Measurements from ENCODE around the gene CLASP2. TPM values are rescaled to one million over a fixed set of nuclear protein-coding genes. Genes with fewer than 3 reads are reported as not detected.

The CLASP2 gene
- polyA plus RNA-seq, 1 experiment, result 27.4 TPM

DNA sequence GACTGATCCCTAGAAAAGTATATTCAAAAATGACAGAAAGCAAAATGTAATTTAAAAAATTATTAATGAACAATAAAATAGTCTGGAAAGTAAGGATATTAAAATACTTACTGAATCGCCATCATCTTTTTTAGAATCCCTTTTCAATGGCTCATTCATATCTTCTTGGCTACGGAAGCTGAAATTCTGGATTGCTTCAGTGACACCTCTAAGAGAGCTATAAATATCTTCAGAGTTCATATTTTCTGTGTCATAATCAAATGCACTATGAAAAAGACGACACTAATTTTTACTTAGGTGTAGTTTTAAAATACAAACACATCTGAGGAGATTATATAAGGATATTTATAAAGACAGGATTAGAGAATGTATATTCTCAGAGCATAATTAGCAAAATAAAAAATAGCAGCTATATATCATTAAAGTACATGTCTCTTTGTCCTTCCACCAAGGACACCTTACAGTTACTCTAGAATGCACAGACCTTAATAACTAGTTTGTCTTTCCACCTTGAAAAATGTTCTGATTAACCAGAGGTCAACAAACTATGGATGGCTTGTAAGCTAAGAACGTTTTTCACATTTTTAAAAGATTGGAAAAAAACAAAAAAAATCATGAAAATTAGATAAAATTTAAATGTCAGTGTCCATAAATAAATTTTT lies 179.2 kb downstream of the CLASP2 start:
- POLR2A ChIA-PET, result no interaction called here
- no peak for DNase-seq (ENCODE audit: low read depth, low spot score)
- TF ChIP-seq, protein P1, sequence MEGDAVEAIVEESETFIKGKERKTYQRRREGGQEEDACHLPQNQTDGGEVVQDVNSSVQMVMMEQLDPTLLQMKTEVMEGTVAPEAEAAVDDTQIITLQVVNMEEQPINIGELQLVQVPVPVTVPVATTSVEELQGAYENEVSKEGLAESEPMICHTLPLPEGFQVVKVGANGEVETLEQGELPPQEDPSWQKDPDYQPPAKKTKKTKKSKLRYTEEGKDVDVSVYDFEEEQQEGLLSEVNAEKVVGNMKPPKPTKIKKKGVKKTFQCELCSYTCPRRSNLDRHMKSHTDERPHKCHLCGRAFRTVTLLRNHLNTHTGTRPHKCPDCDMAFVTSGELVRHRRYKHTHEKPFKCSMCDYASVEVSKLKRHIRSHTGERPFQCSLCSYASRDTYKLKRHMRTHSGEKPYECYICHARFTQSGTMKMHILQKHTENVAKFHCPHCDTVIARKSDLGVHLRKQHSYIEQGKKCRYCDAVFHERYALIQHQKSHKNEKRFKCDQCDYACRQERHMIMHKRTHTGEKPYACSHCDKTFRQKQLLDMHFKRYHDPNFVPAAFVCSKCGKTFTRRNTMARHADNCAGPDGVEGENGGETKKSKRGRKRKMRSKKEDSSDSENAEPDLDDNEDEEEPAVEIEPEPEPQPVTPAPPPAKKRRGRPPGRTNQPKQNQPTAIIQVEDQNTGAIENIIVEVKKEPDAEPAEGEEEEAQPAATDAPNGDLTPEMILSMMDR (IDR thresholded peaks at IDR 0.05; ENCODE audit: low read depth, low read length), result no peak

DNA sequence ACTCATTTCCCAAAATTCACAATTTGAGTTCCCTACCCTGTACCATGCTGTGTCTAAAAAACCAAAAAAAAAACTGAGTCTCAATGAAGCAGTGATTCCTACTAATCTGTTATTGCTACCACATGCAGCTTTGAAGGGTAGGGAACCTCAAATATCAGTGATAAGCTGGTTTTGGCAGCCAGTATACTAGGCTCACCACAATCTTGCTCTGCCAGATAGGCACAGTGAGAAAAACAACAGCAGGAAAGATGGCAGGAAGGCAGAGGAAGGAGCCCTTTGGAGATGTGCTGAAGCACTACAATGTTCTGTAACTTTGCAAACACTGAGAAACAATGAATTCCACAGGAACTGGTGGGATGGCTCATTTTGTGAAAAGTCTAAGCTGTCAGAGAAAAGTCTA lies 180.9 kb downstream of the CLASP2 start:
- no peak for DNase-seq (ENCODE audit: low read depth, low spot score)
- H3K9me3 ChIP-seq (ENCODE audit: control insufficient read depth, insufficient read depth, low read length), result no peaks in the 10 kb centered on the region
- ChIA-PET POLR2A (no interaction called here), CTCF (interaction anchor here (2.1 kb wide), 1 partner anchor 250 kb away, joined by 8 read pairs; no protein-coding TSS in a partner anchor)
- TF ChIP-seq, protein P1 (IDR thresholded peaks at IDR 0.05; ENCODE audit: low read depth, low read length), result no peak
- H3K27me3 ChIP-seq (ENCODE audit: control insufficient read depth, insufficient read depth, low read length), result no peaks in the 10 kb centered on the region
- H3K4me3 ChIP-seq (ENCODE audit: low read depth, low read length), result no peak overlapping the region
- H3K27ac ChIP-seq (ENCODE audit: low read depth, low read length), result no peak overlapping the region

More for the DNA sequence above, 179.2 kb downstream of the CLASP2 start:
- no peaks in the 10 kb centered on the region for H3K9me3 ChIP-seq (ENCODE audit: control insufficient read depth, insufficient read depth, low read length)
- H3K27ac ChIP-seq (ENCODE audit: low read depth, low read length), result no peak overlapping the region
- H3K4me3 ChIP-seq (ENCODE audit: low read depth, low read length), result no peak overlapping the region
- no peaks in the 10 kb centered on the region for H3K27me3 ChIP-seq (ENCODE audit: control insufficient read depth, insufficient read depth, low read length)
- CTCF ChIA-PET, result interaction anchor here (2.1 kb wide), 1 partner anchor 248 kb away, joined by 8 read pairs; no protein-coding TSS in a partner anchor

DNA sequence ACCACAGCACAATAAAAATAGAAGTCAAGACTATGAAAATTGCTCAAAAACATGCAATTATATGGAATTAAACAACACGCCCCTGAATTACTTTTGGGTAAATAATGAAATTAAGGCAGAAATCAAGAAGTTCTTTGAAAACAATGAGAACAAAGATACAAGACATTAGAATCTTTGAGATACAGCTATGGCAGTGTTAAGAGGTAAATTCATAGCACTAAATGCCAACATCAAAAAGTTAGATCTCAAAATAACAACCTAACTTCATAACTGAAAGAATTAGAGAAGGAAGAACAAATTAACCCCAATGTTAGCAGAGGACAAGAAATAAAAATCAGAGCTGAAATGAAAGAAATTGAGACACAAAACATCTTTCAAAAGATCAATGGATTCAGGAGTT lies 191.3 kb downstream of the CLASP2 start:
- TF ChIP-seq, protein P1 (IDR thresholded peaks at IDR 0.05; ENCODE audit: low read depth, low read length), result no peak
- DNase-seq (ENCODE audit: low read depth, low spot score), result no peak
- CTCF ChIA-PET, result no interaction called here
- no peaks in the 10 kb centered on the region for H3K27me3 ChIP-seq (ENCODE audit: control insufficient read depth, insufficient read depth, low read length)
- no peak overlapping the region for H3K4me3 ChIP-seq (ENCODE audit: low read depth, low read length)
- H3K27ac ChIP-seq (ENCODE audit: low read depth, low read length), result no peak overlapping the region
- H3K9me3 ChIP-seq (ENCODE audit: control insufficient read depth, insufficient read depth, low read length), result peaks cover 7% of the 10 kb centered on the region
- POLR2A ChIA-PET, result no interaction called here

DNA sequence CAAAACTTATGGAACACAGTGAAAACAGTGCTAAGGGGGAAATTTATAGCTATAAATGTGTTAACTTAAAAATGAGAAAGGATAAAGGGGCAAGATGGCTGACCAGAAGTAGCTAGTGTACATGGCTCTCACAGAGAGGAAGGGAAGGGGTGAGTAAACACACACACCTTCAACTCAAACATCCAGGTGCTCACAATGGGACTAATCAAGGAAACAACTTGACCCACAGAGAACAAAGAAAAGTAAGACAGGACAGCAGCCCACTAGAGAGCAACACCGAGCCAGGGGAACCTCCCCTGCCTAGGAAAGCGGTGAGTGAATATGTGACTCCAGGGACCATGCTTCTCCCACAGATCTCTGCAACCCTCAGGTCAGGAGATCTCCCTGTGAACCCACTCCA lies 192.8 kb downstream of the CLASP2 start:
- ChIA-PET CTCF (interaction anchor here (0.6 kb wide), 1 partner anchor 25 kb away, joined by 3 read pairs; no protein-coding TSS in a partner anchor), POLR2A (no interaction called here)
- no peak for DNase-seq (ENCODE audit: low read depth, low spot score)
- TF ChIP-seq, protein P1 (IDR thresholded peaks at IDR 0.05; ENCODE audit: low read depth, low read length), result no peak
- no peaks in the 10 kb centered on the region for H3K27me3 ChIP-seq (ENCODE audit: control insufficient read depth, insufficient read depth, low read length)
- no peak overlapping the region for H3K4me3 ChIP-seq (ENCODE audit: low read depth, low read length)
- H3K27ac ChIP-seq (ENCODE audit: low read depth, low read length), result no peak overlapping the region
- H3K9me3 ChIP-seq (ENCODE audit: control insufficient read depth, insufficient read depth, low read length), result peaks cover 7% of the 10 kb centered on the region

DNA sequence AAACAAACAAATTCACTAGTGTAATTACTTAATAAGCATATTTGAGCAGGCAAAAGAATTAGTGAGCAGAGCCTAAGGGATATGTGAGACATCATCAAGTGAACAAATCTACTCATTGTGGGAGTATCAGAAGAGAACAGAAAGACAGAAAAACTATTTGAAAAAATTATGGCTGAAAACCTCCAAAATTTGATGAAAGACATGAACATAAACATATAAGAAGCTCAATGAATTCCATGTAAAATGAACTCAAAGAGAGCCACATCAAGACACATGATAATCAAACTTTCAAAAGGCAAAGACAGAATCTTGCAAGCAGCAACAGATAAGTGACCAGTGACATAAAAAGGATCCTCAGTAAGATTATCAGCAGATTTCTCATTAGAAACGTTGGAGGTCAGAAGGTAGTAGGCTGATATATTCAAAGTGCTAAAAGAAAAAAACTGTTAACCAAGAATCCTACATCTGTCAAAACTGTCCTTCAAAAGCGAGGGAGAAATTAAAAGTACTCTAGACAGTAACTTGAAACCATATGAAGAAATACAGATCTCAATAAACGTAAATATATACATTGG lies 194.9 kb downstream of the CLASP2 start:
- DNase-seq (ENCODE audit: low read depth, low spot score), result no peak
- Histone ChIP-seq H3K4me3 (ENCODE audit: low read depth, low read length) (no peak overlapping the region), H3K27me3 (ENCODE audit: control insufficient read depth, insufficient read depth, low read length) (no peaks in the 10 kb centered on the region), H3K27ac (ENCODE audit: low read depth, low read length) (no peak overlapping the region), H3K9me3 (ENCODE audit: control insufficient read depth, insufficient read depth, low read length) (peaks cover 3% of the 10 kb centered on the region; the same call in 1 of the 2 replicates)
- TF ChIP-seq, protein P1 (IDR thresholded peaks at IDR 0.05; ENCODE audit: low read depth, low read length), result no peak
- ChIA-PET CTCF (interaction anchor here (0.6 kb wide), 1 partner anchor 264 kb away, joined by 3 read pairs; no protein-coding TSS in a partner anchor), POLR2A (no interaction called here)
